ENCODE data around the gene MYH15. TPM values are rescaled to one million over a fixed set of nuclear protein-coding genes. Genes with fewer than 3 reads are reported as not detected.

Gene MYH15
- total RNA-seq, 4 donors from 2014 or later: 0.10 to 0.27 (median 0.13) TPM; not detected in 1

- intact Hi-C loops (cut with DNase I; ENCODE audit: low total_unique reads) (loop anchor here (1.0 to 5.0 kb wide), 2 partner anchors 63 to 1315 kb away; no protein-coding TSS in a partner anchor), in situ Hi-C loops (cut with MboI; ENCODE audit: low sequenced_read_pairs in 4 of 4) (loop anchor here in 3 of 4 donors (5.0 to 10.0 kb wide), 2 partner anchors 58 to 60 kb away; no protein-coding TSS in a partner anchor)
- Histone ChIP-seq H3K9me3 (no peaks in the 10 kb centered on the region), H3K4me1 (no peaks in the 10 kb centered on the region), H3K36me3 (no peaks in the 10 kb centered on the region), H3K4me3 (no peak overlapping the region), H3K27me3 (no peaks in the 10 kb centered on the region), H3K27ac (no peak overlapping the region)
- TF ChIP-seq POLR2A (IDR thresholded peaks at IDR 0.05) (no peak), CTCF (IDR thresholded peaks at IDR 0.05 in 4 of 5, conservative IDR thresholded peaks at IDR 0.05 in 1 of 5) (peak; percentile 36 to 56 (median 44))
- ATAC-seq (peak in 1 of 2 donors; percentile 60), DNase-seq (no peak)
Measured at GRCh38 chr3:108552267-108553159, 42.1 kb upstream of the MYH15 start.

GRCh38 chr3:108548886-108549285, 38.5 kb upstream of the MYH15 start:
- no peak for TF ChIP-seq CTCF (IDR thresholded peaks at IDR 0.05 in 4 of 5, conservative IDR thresholded peaks at IDR 0.05 in 1 of 5)
- no peak for TF ChIP-seq POLR2A (IDR thresholded peaks at IDR 0.05)
- ATAC-seq (no peak), DNase-seq (no peak)
- no peak overlapping the region for H3K4me3 ChIP-seq
- no peaks in the 10 kb centered on the region for H3K27me3 ChIP-seq
- H3K27ac ChIP-seq: no peak overlapping the region
- in situ Hi-C loops (cut with MboI; ENCODE audit: low sequenced_read_pairs in 4 of 4) (no loop called here), intact Hi-C loops (cut with DNase I; ENCODE audit: low total_unique reads) (no loop called here)
- H3K9me3 ChIP-seq: no peaks in the 10 kb centered on the region
- peaks cover 0 to 7% of the 10 kb centered on the region in 2 donors for H3K4me1 ChIP-seq
- no peaks in the 10 kb centered on the region for H3K36me3 ChIP-seq

GRCh38 chr3:108548304-108548703, 37.9 kb upstream of the MYH15 start:
- in situ Hi-C loops (cut with MboI; ENCODE audit: low sequenced_read_pairs in 4 of 4) (no loop called here), intact Hi-C loops (cut with DNase I; ENCODE audit: low total_unique reads) (no loop called here)
- no peak overlapping the region for H3K27ac ChIP-seq
- H3K27me3 ChIP-seq: no peaks in the 10 kb centered on the region
- peaks cover 0 to 7% of the 10 kb centered on the region in 2 donors for H3K4me1 ChIP-seq
- H3K9me3 ChIP-seq: no peaks in the 10 kb centered on the region
- ATAC-seq: no peak
- no peak for TF ChIP-seq CTCF (IDR thresholded peaks at IDR 0.05 in 4 of 5, conservative IDR thresholded peaks at IDR 0.05 in 1 of 5)
- no peak for TF ChIP-seq POLR2A (IDR thresholded peaks at IDR 0.05)
- no peak for DNase-seq
- H3K4me3 ChIP-seq: no peak overlapping the region
- H3K36me3 ChIP-seq: no peaks in the 10 kb centered on the region

GRCh38 chr3:108546692-108547091, 36.3 kb upstream of the MYH15 start:
- ATAC-seq (no peak), DNase-seq (no peak)
- in situ Hi-C loops (cut with MboI; ENCODE audit: low sequenced_read_pairs in 4 of 4): no loop called here
- no peak for TF ChIP-seq POLR2A (IDR thresholded peaks at IDR 0.05)
- no peak for TF ChIP-seq CTCF (IDR thresholded peaks at IDR 0.05 in 4 of 5, conservative IDR thresholded peaks at IDR 0.05 in 1 of 5)
- H3K27ac ChIP-seq: no peak overlapping the region
- peak overlapping the region in 2 of 4 donors; percentile 5 to 7 for H3K4me3 ChIP-seq
- H3K4me1 ChIP-seq: peaks cover 0 to 7% of the 10 kb centered on the region in 2 donors
- no peaks in the 10 kb centered on the region for H3K9me3 ChIP-seq
- intact Hi-C loops (cut with DNase I; ENCODE audit: low total_unique reads): no loop called here
- no peaks in the 10 kb centered on the region for H3K36me3 ChIP-seq
- H3K27me3 ChIP-seq: no peaks in the 10 kb centered on the region

Data from gastrocnemius medialis (tissue), 4 donors.